HFFc6 (cell line): ENCODE results near the gene SLC6A3. TPM values are rescaled to one million over a fixed set of nuclear protein-coding genes. Genes with fewer than 3 reads are reported as not detected.

ENCODE experiments used
- DNase-seq: peaks from one replicate; pipeline ENCODE4 v3.0.0-alpha.2; 2018
- H3K27ac Mint-ChIP-seq: 2 replicates; pipeline ENCODE4 v1.8.0; 2020; ENCODE audit warnings: mild to moderate bottlenecking, mixed read lengths
- H3K27me3 Mint-ChIP-seq: 2 replicates; pipeline ENCODE4 v1.8.0; 2021; ENCODE audit warnings: mild to moderate bottlenecking, moderate library complexity, mixed read lengths; ENCODE audit not compliant: insufficient read depth
- H3K36me3 Mint-ChIP-seq: 2 replicates; pipeline ENCODE4 v1.8.0; 2021; ENCODE audit warnings: low read depth, mixed read lengths
- H3K4me1 Mint-ChIP-seq: 2 replicates; pipeline ENCODE4 v1.8.0; 2020; ENCODE audit warnings: low read depth, mixed read lengths
- H3K4me3 Mint-ChIP-seq: 2 replicates; pipeline ENCODE4 v1.8.0; 2020; ENCODE audit warnings: mild to moderate bottlenecking, moderate library complexity, mixed read lengths
- H3K9me3 Mint-ChIP-seq: 2 replicates; pipeline ENCODE4 v1.8.0; 2020; ENCODE audit warnings: mild to moderate bottlenecking, mixed read lengths
- total RNA-seq, 6 experiments: library from RNA; stranded (reverse); fragmentation: NEBNext Ultra II Directional; extraction: Animal tissue kit (Norgen Biotek cat#: 25700); gene quantifications; 2 replicates in 1 of 6; 3 replicates in 5 of 6; pipeline ENCODE4 v1.2.3, GENCODE V29; 2021
- TF ChIP-seq, protein P1 (sequence below): fragments of 200-600 bp; sonication (generic); IDR thresholded peaks from 2 replicates; pipeline ENCODE4 v1.5.0; 2021; ENCODE audit warnings: antibody characterized with exemption, mild to moderate bottlenecking

The SLC6A3 gene
- total RNA-seq, 6 experiments from 2014 or later, result not detected

DNA sequence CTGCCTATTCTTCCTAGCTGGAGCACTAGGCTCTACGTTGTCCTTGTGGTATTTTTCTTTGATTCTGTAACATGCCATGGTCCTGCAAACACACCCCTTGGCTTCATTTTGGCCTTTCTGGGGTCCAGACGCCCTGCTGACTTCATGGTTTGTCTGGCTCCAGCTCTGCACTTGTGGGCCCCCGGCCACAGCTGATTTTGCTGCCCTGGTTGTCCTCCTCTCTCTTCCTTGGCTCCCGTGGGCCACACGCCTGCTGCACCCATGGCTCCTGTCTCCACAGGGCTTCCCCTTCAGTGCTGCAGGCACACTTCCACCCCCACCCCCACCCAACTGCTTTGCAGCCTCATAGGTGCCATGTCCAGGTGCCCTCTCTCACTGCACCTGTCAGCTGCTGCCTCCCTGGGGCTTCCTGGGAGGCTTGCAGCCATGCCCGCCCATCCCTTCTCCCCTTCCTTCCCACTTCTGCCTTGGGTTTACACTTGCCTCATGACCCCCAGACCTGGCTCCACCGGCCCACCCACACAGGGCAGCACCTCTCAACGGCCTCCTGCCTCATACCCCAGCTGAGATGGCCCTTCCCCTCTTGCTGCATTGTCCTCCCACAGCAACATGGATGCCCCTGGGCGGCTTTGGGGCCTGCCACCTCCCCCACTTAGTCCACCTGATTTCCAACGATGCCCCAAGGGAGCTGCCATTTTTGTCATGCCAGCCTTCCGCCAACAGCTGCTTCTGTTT lies 25.6 kb downstream of the SLC6A3 start:
- Mint-ChIP-seq H3K36me3 (no peaks in the 10 kb centered on the region), H3K27ac (no peak overlapping the region), H3K9me3 (peaks cover 9% of the 10 kb centered on the region; the same call in 1 of the 2 replicates), H3K4me1 (no peaks in the 10 kb centered on the region), H3K27me3 (peaks cover 4% of the 10 kb centered on the region; the same call in 1 of the 2 replicates), H3K4me3 (no peak overlapping the region)
- TF ChIP-seq, protein P1, sequence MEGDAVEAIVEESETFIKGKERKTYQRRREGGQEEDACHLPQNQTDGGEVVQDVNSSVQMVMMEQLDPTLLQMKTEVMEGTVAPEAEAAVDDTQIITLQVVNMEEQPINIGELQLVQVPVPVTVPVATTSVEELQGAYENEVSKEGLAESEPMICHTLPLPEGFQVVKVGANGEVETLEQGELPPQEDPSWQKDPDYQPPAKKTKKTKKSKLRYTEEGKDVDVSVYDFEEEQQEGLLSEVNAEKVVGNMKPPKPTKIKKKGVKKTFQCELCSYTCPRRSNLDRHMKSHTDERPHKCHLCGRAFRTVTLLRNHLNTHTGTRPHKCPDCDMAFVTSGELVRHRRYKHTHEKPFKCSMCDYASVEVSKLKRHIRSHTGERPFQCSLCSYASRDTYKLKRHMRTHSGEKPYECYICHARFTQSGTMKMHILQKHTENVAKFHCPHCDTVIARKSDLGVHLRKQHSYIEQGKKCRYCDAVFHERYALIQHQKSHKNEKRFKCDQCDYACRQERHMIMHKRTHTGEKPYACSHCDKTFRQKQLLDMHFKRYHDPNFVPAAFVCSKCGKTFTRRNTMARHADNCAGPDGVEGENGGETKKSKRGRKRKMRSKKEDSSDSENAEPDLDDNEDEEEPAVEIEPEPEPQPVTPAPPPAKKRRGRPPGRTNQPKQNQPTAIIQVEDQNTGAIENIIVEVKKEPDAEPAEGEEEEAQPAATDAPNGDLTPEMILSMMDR, result no peak
- no peak for DNase-seq

DNA sequence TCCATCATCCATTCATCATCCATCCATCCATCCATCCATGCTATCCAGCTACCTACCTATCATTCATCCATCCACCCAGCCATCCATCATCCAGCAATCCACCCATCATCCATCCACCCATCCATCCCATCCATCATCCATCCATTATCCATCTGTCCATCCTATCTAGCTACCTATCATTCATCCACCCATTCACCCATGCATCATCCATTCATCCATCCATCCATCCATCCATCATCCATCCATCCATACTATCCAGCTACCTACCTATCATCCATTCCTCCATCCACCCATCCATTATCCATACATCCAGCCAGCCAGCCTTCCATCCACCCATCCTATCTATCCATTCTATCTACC lies 26.3 kb downstream of the SLC6A3 start:
- TF ChIP-seq, protein P1, result no peak
- no peaks in the 10 kb centered on the region for H3K4me1 Mint-ChIP-seq
- H3K9me3 Mint-ChIP-seq, result 0 out of 2 replicates have a peak, but pooled peaks cover 4% of the 10 kb centered on the region
- H3K27ac Mint-ChIP-seq, result no peak overlapping the region
- no peaks in the 10 kb centered on the region for H3K36me3 Mint-ChIP-seq
- no peak overlapping the region for H3K4me3 Mint-ChIP-seq
- H3K27me3 Mint-ChIP-seq, result peaks cover 4% of the 10 kb centered on the region; the same call in 1 of the 2 replicates
- no peak for DNase-seq

DNA sequence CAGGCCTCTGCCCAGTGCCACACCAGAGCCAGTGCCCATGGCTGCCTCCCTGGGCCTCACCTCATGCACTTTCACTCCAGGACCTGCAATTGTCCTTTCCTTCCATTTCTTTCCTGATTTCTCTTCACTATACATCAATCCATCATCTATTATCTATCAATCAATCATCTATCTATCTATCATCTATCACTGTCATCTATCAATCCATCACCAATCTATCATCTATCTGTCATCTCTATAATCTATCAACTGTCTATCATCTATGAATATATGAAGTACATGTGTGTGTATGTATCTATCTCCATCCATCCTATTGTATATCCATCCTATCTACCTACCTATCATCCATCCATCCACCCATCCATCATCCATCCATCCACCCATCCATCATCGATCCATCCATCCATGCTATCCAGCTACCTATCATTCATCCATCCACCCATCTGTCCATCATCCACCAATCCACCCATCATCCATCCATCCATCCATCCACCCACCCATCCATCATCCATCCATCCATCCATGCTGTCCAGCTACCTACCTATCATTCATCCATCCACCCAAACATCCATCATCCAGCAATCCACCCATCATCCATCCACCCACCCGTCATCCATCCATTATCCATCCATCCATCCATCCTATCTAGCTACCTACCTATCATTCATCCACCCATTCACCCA lies 26.9 kb downstream of the SLC6A3 start:
- no peaks in the 10 kb centered on the region for H3K36me3 Mint-ChIP-seq

DNA sequence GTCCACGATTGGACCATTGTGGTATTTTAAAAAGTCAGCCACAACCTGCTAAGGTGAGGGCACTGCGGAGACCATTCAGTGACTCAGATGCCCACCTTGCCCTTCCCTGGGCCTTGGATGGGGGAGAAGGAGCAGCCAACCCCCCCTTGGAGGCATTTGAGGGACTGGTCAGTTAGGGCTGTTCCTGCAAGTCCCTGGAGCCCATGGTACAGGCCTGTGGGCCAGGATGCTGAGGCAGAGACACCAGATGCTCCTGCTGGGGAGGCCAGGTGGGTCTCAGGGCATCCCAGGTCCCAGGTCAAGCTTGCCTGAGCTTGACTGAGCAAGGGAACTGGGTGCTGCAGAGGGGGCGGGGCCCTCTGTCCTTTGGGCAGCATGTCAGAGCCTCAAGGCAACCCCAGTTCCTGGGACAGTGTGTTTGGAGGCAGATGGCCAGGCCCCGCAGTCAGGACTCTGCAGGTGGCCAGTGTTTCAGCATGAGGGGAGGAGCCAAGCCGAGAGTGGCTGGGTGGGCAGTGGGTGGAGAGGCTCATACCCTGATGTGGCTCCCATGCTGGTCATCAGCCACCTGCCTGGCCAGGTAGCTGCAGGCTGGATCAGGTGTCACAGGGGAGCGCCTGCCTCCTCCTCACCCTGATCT lies 27.5 kb downstream of the SLC6A3 start:
- no peaks in the 10 kb centered on the region for H3K36me3 Mint-ChIP-seq
- H3K27me3 Mint-ChIP-seq, result peaks cover 4% of the 10 kb centered on the region; the same call in 1 of the 2 replicates
- no peak overlapping the region for H3K4me3 Mint-ChIP-seq

More for the DNA sequence above, 26.9 kb downstream of the SLC6A3 start:
- no peak overlapping the region for H3K4me3 Mint-ChIP-seq
- H3K4me1 Mint-ChIP-seq, result no peaks in the 10 kb centered on the region
- TF ChIP-seq, protein P1, result no peak
- H3K27ac Mint-ChIP-seq, result no peak overlapping the region
- H3K9me3 Mint-ChIP-seq, result 0 out of 2 replicates have a peak, but pooled peaks cover 4% of the 10 kb centered on the region
- H3K27me3 Mint-ChIP-seq, result peaks cover 4% of the 10 kb centered on the region; the same call in 1 of the 2 replicates
- DNase-seq, result no peak

DNA sequence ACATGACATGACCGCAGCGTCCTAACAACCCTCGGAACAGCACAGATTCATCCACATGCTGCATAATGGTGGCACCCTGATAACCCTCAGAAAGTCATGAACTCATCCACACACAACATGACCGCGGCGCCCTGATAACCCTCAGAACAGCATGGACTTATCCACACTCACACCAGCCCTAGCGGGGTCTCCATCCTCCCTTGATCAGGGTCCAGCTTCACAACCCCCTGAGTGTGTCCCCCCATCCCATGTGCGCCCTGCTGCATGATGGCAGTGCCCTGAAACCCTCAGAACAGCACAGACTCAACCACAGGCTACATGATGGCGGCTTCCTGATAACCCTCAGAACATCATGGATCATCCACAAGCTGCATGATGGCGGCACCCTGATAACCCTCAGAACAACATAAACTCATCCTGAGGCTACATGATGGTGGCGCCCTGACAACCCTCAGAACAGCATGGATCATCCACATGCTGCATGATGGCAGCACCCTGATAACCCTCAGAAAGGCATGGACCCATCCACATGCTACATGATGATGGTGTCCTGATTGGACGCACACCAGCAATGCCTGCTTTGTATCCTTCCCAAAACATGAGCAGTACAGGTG lies 28.3 kb downstream of the SLC6A3 start:
- peaks cover 5% of the 10 kb centered on the region; the same call in 1 of the 2 replicates for H3K27me3 Mint-ChIP-seq
- H3K36me3 Mint-ChIP-seq, result no peaks in the 10 kb centered on the region
- H3K4me1 Mint-ChIP-seq, result no peaks in the 10 kb centered on the region
- 0 out of 2 replicates have a peak, but pooled peaks cover 4% of the 10 kb centered on the region for H3K9me3 Mint-ChIP-seq
- H3K27ac Mint-ChIP-seq, result no peak overlapping the region
- H3K4me3 Mint-ChIP-seq, result no peak overlapping the region
- DNase-seq, result no peak
- TF ChIP-seq, protein P1, result no peak

More for the DNA sequence above, 27.5 kb downstream of the SLC6A3 start:
- H3K4me1 Mint-ChIP-seq, result no peaks in the 10 kb centered on the region
- 0 out of 2 replicates have a peak, but pooled peaks cover 4% of the 10 kb centered on the region for H3K9me3 Mint-ChIP-seq
- TF ChIP-seq, protein P1, result no peak
- no peak overlapping the region for H3K27ac Mint-ChIP-seq
- DNase-seq, result no peak
